Measurements from ENCODE around the gene ATP5F1E. TPM values are rescaled to one million over a fixed set of nuclear protein-coding genes. Genes with fewer than 3 reads are reported as not detected.

ATP5F1E gene
- total RNA-seq, 1 experiment from 2014 or later, result 52.7 TPM

- no peaks in the 10 kb centered on the region for H3K9me3 Mint-ChIP-seq
- Histone ChIP-seq H2BK5ac (ENCODE audit: insufficient read length, low read length) (no peak overlapping the region), H3K27me3 (ENCODE audit: insufficient read depth, low read length) (no peaks in the 10 kb centered on the region), H4K91ac (ENCODE audit: insufficient read length, low read depth, low read length) (no peak overlapping the region), H3T11ph (ENCODE audit: low read length) (no peak overlapping the region), H3K4me1 (ENCODE audit: insufficient read depth, low read length) (no peaks in the 10 kb centered on the region), H3K9me3 (ENCODE audit: control insufficient read depth, low read depth, low read length) (no peaks in the 10 kb centered on the region), H3K4ac (ENCODE audit: low read depth, low read length) (no peak overlapping the region), H4K8ac (replicated peaks; ENCODE audit: insufficient read length, low read depth, low read length) (no peak overlapping the region), H3K9ac (ENCODE audit: extremely low read depth, insufficient read length, low read length) (no peak overlapping the region), H3K23me2 (ENCODE audit: insufficient read length, low read depth, low read length, poor library complexity, severe bottlenecking) (no peaks in the 10 kb centered on the region), H3K79me1 (ENCODE audit: insufficient read depth, low read depth, low read length, poor library complexity, severe bottlenecking) (no peaks in the 10 kb centered on the region), H2AK5ac (ENCODE audit: insufficient read length, low read length) (no peak overlapping the region), H4K5ac (ENCODE audit: insufficient read length, low read depth, low read length) (no peak overlapping the region), H3K4me2 (ENCODE audit: insufficient read depth, insufficient read length, low read length) (no peak overlapping the region), H3K56ac (ENCODE audit: insufficient read length, low read depth, low read length) (no peak overlapping the region), H3K27ac (ENCODE audit: insufficient read length, low read depth, low read length) (no peak overlapping the region), H3K18ac (ENCODE audit: insufficient read length, low read depth, low read length) (no peak overlapping the region), H2BK120ac (ENCODE audit: low read depth, low read length, poor library complexity, severe bottlenecking) (no peak overlapping the region), H3K23ac (ENCODE audit: insufficient read length, low read depth, low read length) (no peak overlapping the region), H2BK12ac (ENCODE audit: insufficient read length, low read depth, low read length) (no peak overlapping the region), H2BK20ac (ENCODE audit: low read depth, low read length, poor library complexity, severe bottlenecking) (no peak overlapping the region), H2BK15ac (ENCODE audit: low read depth, low read length) (no peak overlapping the region), H3K79me2 (ENCODE audit: insufficient read depth, low read length) (no peaks in the 10 kb centered on the region), H3K14ac (ENCODE audit: insufficient read depth, low read length) (no peak overlapping the region), H4K20me1 (ENCODE audit: control insufficient read depth, insufficient read depth, insufficient read length) (no peaks in the 10 kb centered on the region), H2AFZ (ENCODE audit: low read length) (no peak overlapping the region)
- no peak for TF ChIP-seq CTCF (conservative IDR thresholded peaks at IDR 0.05)
- no CpG with 5 or more reads among the region's 11 CpGs for WGBS (ENCODE audit: extremely low coverage, insufficient read length, low lambda C conversion rate)
- H3K4me1 Mint-ChIP-seq, result no peaks in the 10 kb centered on the region
- no peaks in the 10 kb centered on the region; the same call in 1 of the 2 replicates for H3K27me3 Mint-ChIP-seq (ENCODE audit: low read depth)
- H3K4me3 Mint-ChIP-seq, result no peak overlapping the region
- H3K27ac Mint-ChIP-seq, result no peak overlapping the region
- no peak for DNase-seq
- peaks cover 8 to 55% (median 52%) of the 10 kb centered on the region in 3 experiments; a peak in 5 of 7 replicates for H3K36me3 Mint-ChIP-seq (ENCODE audit: insufficient read depth in 1 of 3, low read depth in 3 of 3)
Observed at GRCh38 chr20:58998656-58999055, 33.5 kb downstream of the ATP5F1E start.
